K562 (cell line): ENCODE measurements around the gene SPTAN1. TPM values are rescaled to one million over a fixed set of nuclear protein-coding genes. Genes with fewer than 3 reads are reported as not detected.

ENCODE experiments used
- ATAC-seq: fragments of 200-7000 bp; cut with Tn5 transposase; 3 replicates; pipeline ENCODE4 v1.9.1; 2020; ENCODE audit warnings: moderate library complexity
- BruUV-seq: library from RNA; stranded (reverse); fragments of 400-500 nt; replicated peaks from 2 replicates; lab custom pipeline; 2021; lab: Mats Ljungman, UMichigan
- CTCF ChIA-PET: fragments of 300-600 bp; formaldehyde crosslinking; extraction: SDS; loops from one replicate; lab custom pipeline; 2021; ENCODE audit warnings: low intra/inter-chr PET ratio; lab: Yijun Ruan, JAX
- POLR2A ChIA-PET: fragments of 300-600, 350-650 bp; sonication (Branson Sonifier 250); formaldehyde crosslinking; extraction: SDS; loops from one replicate; lab custom pipeline; 2021; ENCODE audit warnings: antibody characterized with exemption, inconsistent platforms; lab: Yijun Ruan, JAX
- DNase-seq, 4 experiments: peaks; one replicate each; pipeline versions ENCODE4 v3.0.0 to v3.0.0-alpha.2; 2011 to 2018; ENCODE audit warnings: low spot score in 3 of 4, mixed read lengths in 3 of 4; ENCODE audit errors: extremely low read depth in 1 of 4
- FAIRE-seq: peaks from 2 replicates; lab custom pipeline; 2011; peaks lifted over from hg19 to GRCh38; lab: Jason Lieb, UNC
- H2AFZ ChIP-seq: 2 replicates; pipeline ENCODE4 v1.6.0; 2011; ENCODE audit warnings: low read depth, low read length, control low read depth, inconsistent platforms
- H3K27ac ChIP-seq: fragments of 200-600 bp; 3 replicates; pipeline ENCODE4 v1.8.0; 2011; ENCODE audit warnings: low read depth, mild to moderate bottlenecking, control low read depth, inconsistent platforms, low read length, moderate library complexity, mixed read lengths; ENCODE audit errors: extremely low read depth
- H3K27me3 ChIP-seq, 2 experiments: fragments of 300-600 bp in 1 of 2; 2 replicates in 1 of 2; 3 replicates in 1 of 2; pipeline versions ENCODE4 v1.6.0 to v1.8.0; 2011; ENCODE audit warnings: inconsistent platforms in 2 of 2, low read length in 2 of 2, mild to moderate bottlenecking in 1 of 2, mixed read lengths in 1 of 2, moderate library complexity in 1 of 2; ENCODE audit not compliant: control insufficient read depth in 2 of 2, insufficient read depth in 2 of 2
- H3K36me3 ChIP-seq: fragments of 300-600 bp; 3 replicates; pipeline ENCODE4 v1.8.0; 2011; ENCODE audit warnings: mild to moderate bottlenecking, low read length, inconsistent platforms; ENCODE audit not compliant: control insufficient read depth, insufficient read depth
- H3K4me1 ChIP-seq, 2 experiments: fragments of 200-600 bp in 1 of 2; replicated peaks in 1 of 2; 2 replicates in 1 of 2; 3 replicates in 1 of 2; pipeline versions ENCODE4 v1.5.1 to v1.8.0; 2011; ENCODE audit warnings: inconsistent platforms in 2 of 2, low read length in 2 of 2, mild to moderate bottlenecking in 1 of 2, mixed read lengths in 1 of 2, moderate library complexity in 1 of 2; ENCODE audit not compliant: control insufficient read depth in 2 of 2, insufficient read depth in 2 of 2
- H3K4me2 ChIP-seq: 2 replicates; pipeline ENCODE4 v1.6.1; 2011; ENCODE audit warnings: low read length, control low read depth, inconsistent platforms, mixed read lengths; ENCODE audit not compliant: insufficient read depth
- H3K4me3 ChIP-seq: fragments of 200-600 bp; sonication (generic), shearing (Covaris generic); 2 replicates; pipeline ENCODE4 v1.5.1; 2016; ENCODE audit warnings: control low read depth, inconsistent platforms
- H3K79me2 ChIP-seq: fragments of 200-600 bp; 3 replicates; pipeline ENCODE4 v1.8.0; 2011; ENCODE audit warnings: low read length, inconsistent platforms; ENCODE audit not compliant: control insufficient read depth, insufficient read depth
- H3K9ac ChIP-seq, 2 experiments: 2 replicates each; pipeline versions ENCODE4 v1.6.0 to v1.6.1; 2011; ENCODE audit warnings: low read depth in 2 of 2, low read length in 2 of 2, control low read depth in 1 of 2, inconsistent platforms in 1 of 2, mild to moderate bottlenecking in 1 of 2, mixed read lengths in 1 of 2; ENCODE audit not compliant: insufficient read depth in 1 of 2
- H3K9me1 ChIP-seq: one replicate; pipeline ENCODE4 v1.6.0; 2011; ENCODE audit warnings: inconsistent platforms, mild to moderate bottlenecking, low read length, moderate library complexity; ENCODE audit not compliant: control insufficient read depth, insufficient read depth
- H3K9me3 ChIP-seq: replicated peaks from 2 replicates; pipeline ENCODE4 v1.5.1; 2011; ENCODE audit warnings: low read depth, low read length, inconsistent platforms; ENCODE audit not compliant: control insufficient read depth, insufficient read depth
- H4K20me1 ChIP-seq: replicated peaks from 2 replicates; pipeline ENCODE4 v1.6.1; 2011; ENCODE audit warnings: low read length, inconsistent platforms, mixed read lengths; ENCODE audit not compliant: control insufficient read depth, insufficient read depth
- E2F3 ChIP-seq: fragments of 250-450 bp; sonication (Bioruptor Pico); IDR thresholded peaks from 2 replicates; pipeline ENCODE4 v1.4.0; 2020; ENCODE audit warnings: mild to moderate bottlenecking
- GTF2A2 ChIP-seq: IDR thresholded peaks from 2 replicates; pipeline ENCODE4 v1.6.1; 2016; ENCODE audit warnings: mild to moderate bottlenecking, missing genetic modification characterization, missing compliant biosample characterization
- HNRNPK ChIP-seq: fragments of 200-400 bp; formaldehyde crosslinking; IDR thresholded peaks from one replicate; pipeline ENCODE4 v1.6.1; 2018; ENCODE audit warnings: mild to moderate bottlenecking, low read depth, low read length; ENCODE audit not compliant: poor library complexity, severe bottlenecking
- ZNF696 ChIP-seq: fragments of 250-450 bp; sonication (Bioruptor Pico); conservative IDR thresholded peaks from 2 replicates; pipeline ENCODE4 v1.4.0; 2020; ENCODE audit warnings: mild to moderate bottlenecking, moderate library complexity
- WGBS: fragments of 100-300 bp; shearing (Covaris generic); methylation state at CpG from one replicate; pipeline ENCODE4 v1.1.6; 2016; ENCODE audit warnings: low coverage, mixed read lengths; ENCODE audit not compliant: insufficient coverage; ENCODE audit errors: missing lambda C conversion rate; 5-methylcytosine and 5-hydroxymethylcytosine counted together
- in situ Hi-C: fragments of 300-500 bp; cut with MboI; formaldehyde crosslinking; loops from 4 replicates; pipeline ENCODE4 v1.15.0; 2018; ENCODE audit warnings: inconsistent platforms, mixed read lengths
- intact Hi-C: fragments of 100-400 bp; cut with micrococcal nuclease; formaldehyde crosslinking; loops from 2 replicates; pipeline ENCODE4 v1.14.2; 2022
- polyA plus RNA-seq, 8 experiments: library from polyadenylated mRNA; depleted of rRNA in 4 of 8; stranded (reverse) in 5 of 8; unstranded in 3 of 8; fragments of >200 nt; fragmentation: Nextera tagmentation in 2 of 8; fragmentation: Illumina TruSeq in 1 of 8; extraction: Ambion mirVana in 2 of 8; extraction: Trizol in 1 of 8; gene quantifications; 2 replicates each; pipeline versions ENCODE4 v1.2.1 to v1.2.3, GENCODE V29; 2011 to 2014; ENCODE audit warnings: inconsistent platforms in 1 of 8, missing spikeins in 1 of 8
- total RNA-seq, 7 experiments: library from RNA; depleted of rRNA in 6 of 7; stranded (reverse); fragments of >200 nt in 6 of 7; fragmentation: Illumina TruSeq in 2 of 7; extraction: Trizol in 2 of 7; gene quantifications; 2 replicates each; pipeline versions ENCODE4 v1.2.1 to v1.2.3, GENCODE V29; 2011 to 2021; ENCODE audit warnings: low replicate concordance in 1 of 7
- TF ChIP-seq, protein P1 (sequence below): sonication (generic); formaldehyde crosslinking; IDR thresholded peaks from 2 replicates; pipeline ENCODE4 v1.8.1; 2023; ENCODE audit warnings: mild to moderate bottlenecking, missing genetic modification reagents

Gene SPTAN1
- total and polyA plus RNA-seq, 9 of the 15 experiments (the other 6 are each of a cell fraction or from before 2014, with no cell fraction given), result 1.5 to 13.5 (median 6.8) TPM

DNA sequence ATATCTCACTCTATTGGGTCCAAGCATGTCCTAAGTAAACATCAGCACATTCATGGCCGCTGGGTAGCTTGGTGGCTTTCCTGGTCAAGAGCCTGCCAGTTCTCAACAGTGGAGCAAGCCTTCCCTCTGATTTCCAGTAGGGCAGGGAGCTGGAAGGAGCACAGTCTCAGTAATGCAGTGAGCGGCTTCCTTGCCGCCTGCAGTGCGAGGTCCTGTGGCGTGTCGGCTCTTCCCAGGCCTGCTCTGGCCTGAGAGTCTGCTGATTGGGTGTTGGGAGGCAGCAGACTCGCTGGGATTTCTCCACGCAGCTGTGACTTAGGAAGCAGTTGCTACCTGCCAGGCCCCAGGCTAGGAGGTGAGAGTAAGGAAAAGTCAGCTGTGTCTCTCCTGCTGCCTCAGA is 51.3 kb downstream of the SPTAN1 start:
- no TSS peak for BruUV-seq
- H3K27me3 ChIP-seq, result no peaks in the 10 kb centered on the region
- peaks cover 0 to 3% of the 10 kb centered on the region in 2 experiments; a peak in 1 of 5 replicates for H3K4me1 ChIP-seq
- H3K4me3 ChIP-seq, result no peak overlapping the region
- no peak overlapping the region for H3K4me2 ChIP-seq
- in situ Hi-C loops (no loop called here), intact Hi-C loops (no loop called here)
- DNase-seq (no peak), ATAC-seq (peak; percentile 59), FAIRE-seq (no peak)
- peak overlapping the region in 1 of 2 experiments; percentile 37; a peak in 1 of 4 replicates for H3K9ac ChIP-seq
- no peaks in the 10 kb centered on the region for H4K20me1 ChIP-seq
- H3K79me2 ChIP-seq, result no peaks in the 10 kb centered on the region
- H3K36me3 ChIP-seq, result no peaks in the 10 kb centered on the region
- no peaks in the 10 kb centered on the region for H3K9me3 ChIP-seq
- 42% methylated on average over 6 of the region's 8 CpGs for WGBS
- no peak overlapping the region for H3K27ac ChIP-seq
- TF ChIP-seq E2F3 (no peak), HNRNPK (no peak), ZNF696 (CRISPR knock-in tag) (no peak), GTF2A2 (tag) (no peak)
- TF ChIP-seq, protein P1, sequence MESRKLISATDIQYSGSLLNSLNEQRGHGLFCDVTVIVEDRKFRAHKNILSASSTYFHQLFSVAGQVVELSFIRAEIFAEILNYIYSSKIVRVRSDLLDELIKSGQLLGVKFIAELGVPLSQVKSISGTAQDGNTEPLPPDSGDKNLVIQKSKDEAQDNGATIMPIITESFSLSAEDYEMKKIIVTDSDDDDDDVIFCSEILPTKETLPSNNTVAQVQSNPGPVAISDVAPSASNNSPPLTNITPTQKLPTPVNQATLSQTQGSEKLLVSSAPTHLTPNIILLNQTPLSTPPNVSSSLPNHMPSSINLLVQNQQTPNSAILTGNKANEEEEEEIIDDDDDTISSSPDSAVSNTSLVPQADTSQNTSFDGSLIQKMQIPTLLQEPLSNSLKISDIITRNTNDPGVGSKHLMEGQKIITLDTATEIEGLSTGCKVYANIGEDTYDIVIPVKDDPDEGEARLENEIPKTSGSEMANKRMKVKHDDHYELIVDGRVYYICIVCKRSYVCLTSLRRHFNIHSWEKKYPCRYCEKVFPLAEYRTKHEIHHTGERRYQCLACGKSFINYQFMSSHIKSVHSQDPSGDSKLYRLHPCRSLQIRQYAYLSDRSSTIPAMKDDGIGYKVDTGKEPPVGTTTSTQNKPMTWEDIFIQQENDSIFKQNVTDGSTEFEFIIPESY (CRISPR knock-in tag), result peak; percentile 50; the same call in 1 of the 2 replicates
- CTCF ChIA-PET, result no interaction called here
- H3K9me1 ChIP-seq, result no peaks in the 10 kb centered on the region
- H2AFZ ChIP-seq, result no peak overlapping the region; the same call in 1 of the 2 replicates
- POLR2A ChIA-PET, result interaction anchor here (0.7 to 1.1 kb wide), 3 partner anchors 8 to 1833 kb away, joined by 3 read pairs; no protein-coding TSS in a partner anchor
